GM19468 (cell line): ENCODE measurements around the gene PHETA1.
"Not testable (repeated sequence)": the region's sequence is repeated elsewhere in the genome, so short reads cannot be mapped to it uniquely, and the experiment has no call there.

ENCODE experiments used
- ATAC-seq: cut with Tn5 transposase; IDR thresholded peaks from one replicate; pipeline ENCODE4 v1.9.1; 2021; ENCODE audit warnings: mild to moderate bottlenecking, moderate library complexity, moderate number of reproducible peaks; ENCODE audit not compliant: unreplicated experiment; ENCODE audit errors: extremely low read depth

The PHETA1 gene

DNA sequence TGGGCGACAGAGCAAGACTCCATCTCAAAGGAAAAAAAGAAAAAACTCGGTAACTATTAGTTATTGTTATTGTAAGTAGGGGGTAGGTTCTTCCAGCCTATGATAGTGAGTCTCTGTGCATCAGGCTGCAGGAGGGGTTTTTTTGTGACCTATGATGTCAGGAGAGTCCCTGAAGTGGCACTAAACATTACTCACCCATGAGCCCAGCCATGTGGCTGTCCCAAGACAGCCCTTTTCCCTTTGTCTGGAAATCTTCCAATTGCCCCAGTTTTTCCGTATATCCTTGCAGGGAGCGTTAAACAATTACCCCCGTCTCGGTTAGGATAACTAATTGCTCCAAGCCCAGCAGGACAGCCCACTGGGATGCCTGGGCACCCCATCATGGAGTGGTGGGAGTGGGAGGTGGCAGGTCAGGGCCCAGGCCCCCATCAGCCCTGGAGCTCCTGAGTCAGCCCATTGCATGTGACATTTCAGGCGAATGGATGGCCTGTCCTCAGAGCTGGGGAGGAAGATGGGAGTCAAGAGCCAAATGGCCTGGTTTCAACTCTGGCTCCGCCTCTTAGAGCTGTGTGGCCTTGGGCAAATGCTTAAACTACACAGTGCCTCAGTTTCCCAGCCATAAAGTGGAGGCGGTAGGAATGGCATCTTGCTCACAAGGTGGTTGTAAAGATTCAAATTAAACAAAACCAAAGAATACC, 16.4 kb downstream of the PHETA1 start:
- ATAC-seq = no peak

DNA sequence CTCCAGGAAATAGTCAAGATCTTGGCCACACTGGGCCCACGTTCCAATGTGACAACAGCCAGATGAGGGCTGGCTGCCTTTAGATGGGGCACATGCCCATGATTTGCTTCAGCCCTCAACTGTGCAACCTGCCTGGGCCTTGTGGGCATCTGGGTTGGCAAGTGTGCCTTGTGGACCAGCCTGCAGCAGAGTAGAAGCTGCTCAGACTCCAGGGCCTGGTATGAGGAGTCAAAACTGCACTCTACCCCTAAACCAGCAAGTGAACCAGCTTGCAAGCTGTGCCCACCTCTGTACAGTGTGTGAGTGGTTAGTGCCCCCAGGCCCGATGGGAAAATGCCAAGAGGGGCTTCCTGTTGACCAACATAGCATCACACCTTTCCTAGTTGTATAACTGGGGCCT, 17.9 kb downstream of the PHETA1 start:
- no peak for ATAC-seq

DNA sequence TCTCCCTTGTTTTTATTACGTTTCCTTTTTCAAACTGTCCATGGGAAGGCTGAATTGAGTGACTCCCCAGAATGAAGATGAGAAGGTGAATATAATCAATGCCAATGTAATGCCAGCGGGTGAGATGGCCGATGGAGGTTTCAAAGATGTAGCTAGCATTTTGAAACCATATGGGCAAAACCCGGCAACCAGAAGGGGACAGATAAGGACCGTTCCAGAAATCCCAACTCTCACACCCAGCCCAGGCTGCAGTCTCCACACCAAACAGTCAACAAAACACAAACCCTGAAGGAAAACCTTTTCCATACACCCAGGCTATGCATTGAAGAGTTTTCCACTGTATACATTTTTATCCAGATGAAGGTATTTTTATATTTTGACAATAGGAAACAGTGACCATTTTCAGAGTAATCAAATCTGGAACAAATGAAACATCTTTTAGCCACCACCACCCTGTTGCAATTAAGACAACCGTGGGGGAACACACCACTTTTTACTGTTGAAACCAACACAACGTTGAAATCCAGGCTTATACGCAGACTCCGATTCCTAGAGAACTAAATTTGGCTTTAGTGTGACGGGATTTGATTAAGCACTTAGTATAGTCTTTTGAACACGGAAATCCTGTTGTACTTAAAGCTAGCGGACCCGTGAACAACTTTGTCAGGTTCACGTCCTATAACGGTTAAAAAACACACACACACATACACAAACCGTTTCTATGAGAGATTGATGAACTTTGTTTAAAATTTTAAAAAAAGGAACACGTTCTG, 19.0 kb downstream of the PHETA1 start:
- ATAC-seq = no peak

DNA sequence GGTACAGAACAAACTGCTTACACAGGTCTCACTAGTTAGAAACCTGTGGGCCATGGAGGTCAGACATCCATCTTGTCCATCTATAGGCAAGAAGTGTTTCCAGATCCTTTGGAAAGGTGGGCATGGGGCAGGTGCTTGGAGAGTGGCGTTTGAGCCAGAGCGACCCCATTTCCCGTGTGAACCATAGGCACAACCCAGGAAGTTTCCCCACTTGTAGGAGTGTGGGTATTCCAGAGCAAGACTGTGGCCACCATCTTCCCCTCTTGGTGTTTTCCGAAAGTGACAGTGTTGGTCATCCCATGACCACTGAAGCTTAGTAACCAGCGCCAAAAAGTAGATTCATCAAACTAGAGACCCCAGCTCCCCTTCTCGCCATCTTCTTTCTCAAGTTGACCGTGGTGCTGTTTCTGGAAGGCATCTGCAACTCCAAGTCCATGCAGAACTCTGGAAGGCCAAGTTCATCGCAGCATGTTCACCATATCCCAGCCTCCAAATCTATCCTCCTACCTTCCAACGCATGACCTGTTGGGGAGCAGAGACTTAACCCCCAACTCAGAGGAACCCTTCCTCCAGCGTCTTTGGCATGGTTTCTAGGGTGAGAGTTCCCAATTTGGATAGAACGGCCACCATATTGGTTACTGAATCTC, 19.7 kb downstream of the PHETA1 start:
- ATAC-seq = no peak

DNA sequence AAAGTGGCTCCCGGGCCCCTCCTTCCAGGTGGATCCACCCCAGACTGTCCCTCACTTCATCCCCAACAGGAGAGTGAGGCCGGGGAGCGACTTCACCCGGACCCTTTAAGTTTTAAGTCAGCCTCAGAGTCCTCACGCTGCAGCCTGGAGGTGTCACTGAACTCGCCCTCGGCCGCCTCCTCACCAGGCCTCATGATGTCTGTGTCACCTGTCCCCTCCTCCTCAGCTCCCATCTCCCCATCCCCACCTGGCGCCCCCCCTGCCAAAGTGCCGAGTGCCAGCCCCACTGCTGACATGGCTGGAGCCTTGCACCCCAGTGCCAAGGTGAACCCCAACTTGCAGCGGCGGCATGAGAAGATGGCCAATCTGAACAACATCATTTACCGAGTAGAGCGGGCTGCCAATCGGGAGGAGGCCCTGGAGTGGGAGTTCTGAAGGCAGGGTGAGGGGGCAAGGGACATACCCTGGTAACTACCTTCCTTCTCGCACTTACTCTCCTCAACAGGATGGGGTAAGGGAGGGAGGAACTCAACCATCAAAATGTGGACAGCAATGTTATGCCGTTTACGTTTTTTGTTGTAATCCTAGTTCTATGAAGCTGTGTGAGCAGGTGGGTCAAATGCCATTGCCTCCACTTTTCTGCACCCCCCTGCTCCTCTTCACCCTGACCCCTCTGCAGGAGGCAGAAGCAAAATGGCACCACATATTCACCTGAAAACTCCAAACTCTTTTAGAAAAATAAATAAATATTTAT, 20.8 kb downstream of the PHETA1 start:
- ATAC-seq = no peak

DNA sequence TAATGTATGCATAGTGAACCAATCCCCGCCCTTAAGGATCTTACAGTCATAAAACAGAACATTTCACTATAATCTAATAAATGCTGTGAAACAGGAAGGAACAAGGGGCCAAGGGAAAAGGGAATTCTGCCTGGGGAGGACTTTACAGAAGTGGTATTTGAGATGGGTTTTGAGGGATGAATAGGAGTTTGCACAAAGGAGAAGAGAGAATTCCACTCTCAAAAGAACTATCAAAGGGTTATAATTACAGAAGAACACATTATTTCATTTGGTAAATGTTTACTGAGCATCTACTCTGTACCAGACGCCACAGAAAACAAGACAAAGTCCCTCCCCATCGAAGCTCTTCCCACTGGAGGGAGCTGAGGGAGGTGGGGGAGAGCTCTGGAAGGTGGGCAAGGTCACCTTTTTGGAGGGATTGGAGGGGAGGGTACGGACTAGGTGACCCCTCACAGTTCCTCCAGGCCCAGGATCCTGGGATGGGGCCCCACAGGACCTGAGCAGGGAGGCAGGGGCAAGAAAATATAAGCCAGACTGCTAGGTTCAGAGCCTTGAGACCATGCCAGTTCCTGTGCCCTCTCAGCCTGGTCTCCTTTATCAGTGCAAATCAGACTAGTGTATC, 24.5 kb downstream of the PHETA1 start:
- ATAC-seq = no peak

DNA sequence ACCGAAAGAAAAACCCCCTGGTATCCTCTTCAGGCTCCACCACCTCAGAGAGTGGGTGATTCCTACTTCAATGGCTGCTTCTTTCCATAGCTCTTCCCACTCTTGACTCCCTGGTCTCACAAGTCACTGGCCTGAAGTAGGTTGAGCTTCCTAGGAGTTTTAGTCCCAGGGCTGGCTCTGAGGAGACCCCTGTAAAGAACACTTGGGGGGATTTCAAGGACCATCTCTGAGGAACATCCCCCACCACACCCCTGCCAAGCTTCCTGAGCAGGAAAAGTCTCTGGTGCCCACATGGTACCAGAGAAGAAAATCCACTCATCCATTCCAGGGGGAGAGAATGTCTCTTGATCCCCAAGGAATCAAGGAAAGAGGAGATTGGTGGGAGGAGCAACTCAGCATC, 25.7 kb downstream of the PHETA1 start:
- ATAC-seq = no peak

DNA sequence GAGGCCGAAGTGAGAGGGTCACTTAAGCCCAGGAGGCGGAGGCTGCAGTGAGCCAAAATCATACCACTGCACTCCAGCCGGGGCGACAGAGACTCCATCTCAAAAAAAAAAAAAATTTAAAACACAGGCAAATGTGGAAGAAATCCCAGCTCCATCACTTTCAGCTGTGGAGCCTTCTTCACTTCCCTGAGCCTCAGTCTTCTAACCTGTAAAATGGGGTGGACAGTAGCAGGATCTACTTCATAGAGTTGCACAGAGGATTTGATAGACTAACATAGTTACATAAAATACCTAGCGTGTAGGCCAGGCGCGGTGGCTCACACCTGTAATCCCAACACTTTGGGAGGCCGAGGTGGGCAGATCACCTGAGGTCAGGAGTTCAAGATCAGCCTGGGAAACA, 26.5 kb downstream of the PHETA1 start:
- no peak for ATAC-seq

DNA sequence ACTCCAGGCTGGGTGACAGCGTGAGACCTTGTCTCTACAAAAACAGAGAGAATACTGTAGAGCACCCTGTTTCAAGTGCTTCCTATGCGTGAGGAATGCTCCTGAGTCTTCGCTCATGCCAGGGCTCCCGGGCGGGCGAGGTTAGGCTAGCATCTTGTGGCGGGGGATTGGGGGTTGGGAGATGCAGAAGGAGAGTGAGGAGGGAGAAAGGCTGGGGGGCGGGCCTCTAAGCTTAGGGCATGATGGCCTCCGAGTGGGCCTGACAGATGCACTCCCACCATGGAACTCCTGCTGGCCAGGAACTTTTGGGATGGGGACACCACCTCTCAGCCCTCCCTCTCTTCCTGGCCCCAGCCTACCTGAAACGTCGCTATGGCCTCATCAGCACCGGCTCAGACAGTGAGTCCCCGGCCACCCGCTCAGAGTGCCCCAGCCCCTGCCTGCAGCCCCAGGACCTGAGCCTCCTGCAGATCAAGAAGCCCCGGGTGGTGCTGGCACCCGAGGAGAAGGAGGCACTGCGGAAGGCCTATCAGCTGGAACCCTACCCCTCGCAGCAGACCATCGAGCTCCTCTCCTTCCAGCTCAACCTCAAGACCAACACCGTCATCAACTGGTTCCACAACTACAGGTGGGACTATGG, 27.3 kb downstream of the PHETA1 start:
- ATAC-seq = no peak

DNA sequence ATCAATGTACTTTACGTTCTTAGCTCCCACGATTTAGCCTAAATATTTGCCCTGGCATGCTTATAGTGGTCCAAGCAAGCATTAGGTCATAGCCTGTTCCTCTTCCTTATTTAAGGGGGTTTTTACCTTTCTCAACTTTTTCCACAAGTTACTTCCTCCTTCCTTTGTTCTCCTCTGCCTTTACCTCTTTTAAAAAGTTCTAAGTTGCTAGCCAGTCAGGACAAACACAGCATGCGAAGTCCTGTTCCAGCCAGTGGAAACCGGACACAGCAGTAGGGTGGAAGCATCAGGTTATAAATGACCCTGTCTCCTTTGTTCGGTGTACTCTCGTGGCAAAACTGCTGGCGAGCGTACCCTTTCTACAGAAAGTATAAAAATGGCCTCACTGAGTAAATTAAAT, 28.2 kb downstream of the PHETA1 start:
- not testable (repeated sequence) for ATAC-seq

DNA sequence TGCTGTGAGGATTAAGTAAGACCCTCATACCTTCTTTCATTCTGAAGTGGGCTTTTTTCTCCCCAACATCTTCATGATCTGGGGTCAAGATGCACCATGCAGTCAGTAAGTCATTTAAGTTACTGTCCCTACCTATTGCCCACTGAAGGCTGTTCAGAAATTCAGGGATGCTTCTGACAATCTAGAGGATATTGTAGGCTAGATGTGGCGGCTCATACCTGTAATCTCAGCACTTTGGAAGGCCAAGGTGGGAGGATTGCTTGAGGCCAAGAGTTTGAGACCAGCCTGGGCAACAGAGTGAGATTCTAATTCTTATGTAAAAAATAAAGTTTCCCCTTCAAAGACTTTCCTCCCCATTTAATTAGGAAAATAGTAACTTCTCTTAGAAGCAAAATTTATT, 28.7 kb downstream of the PHETA1 start:
- no peak for ATAC-seq

DNA sequence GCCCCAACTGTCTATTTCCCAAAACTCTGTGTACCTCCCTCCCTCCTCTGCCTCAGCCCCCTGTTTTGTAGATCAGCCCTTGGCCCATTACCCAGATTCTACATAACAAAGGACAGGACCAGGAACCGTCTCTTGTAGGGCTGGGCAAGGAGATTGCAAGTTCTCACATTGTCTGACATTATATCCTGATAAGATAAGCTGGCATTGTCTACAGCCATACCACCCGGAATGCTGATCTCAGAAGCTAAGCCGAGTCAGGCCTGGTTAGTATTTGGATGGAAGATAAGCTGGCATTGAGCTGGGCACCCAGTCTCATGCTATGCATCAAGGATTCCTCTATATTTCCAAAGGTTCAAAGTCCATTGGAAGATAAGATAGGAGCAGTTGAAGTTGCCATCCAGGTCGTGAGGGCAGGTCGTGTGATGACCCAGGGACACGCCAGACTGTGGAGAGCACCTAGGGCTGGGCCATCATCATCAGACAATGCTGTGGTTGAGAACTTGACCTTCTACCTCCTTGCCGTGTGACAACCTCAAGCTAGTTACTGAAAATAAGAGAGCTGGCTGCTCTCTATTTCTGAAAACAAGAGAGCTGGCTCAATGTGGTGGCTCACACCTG, 29.5 kb downstream of the PHETA1 start:
- ATAC-seq = no peak

DNA sequence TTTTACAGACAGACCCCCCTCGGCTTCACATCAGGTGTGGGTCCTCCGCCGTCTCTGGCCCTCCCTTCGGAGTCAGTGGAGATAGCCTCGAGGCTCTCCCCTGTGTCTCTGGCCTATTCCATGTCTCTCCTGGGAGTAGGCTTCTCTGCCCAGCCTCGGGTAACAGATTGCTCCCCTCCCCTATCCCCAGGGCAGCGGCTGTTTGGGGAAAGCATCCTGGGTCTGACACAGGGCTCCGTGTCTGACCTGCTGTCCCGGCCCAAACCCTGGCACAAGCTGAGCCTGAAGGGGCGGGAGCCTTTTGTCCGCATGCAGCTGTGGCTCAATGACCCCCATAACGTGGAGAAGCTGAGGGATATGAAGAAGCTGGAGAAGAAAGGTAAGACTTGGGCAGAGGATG, 30.8 kb downstream of the PHETA1 start:
- no peak for ATAC-seq

DNA sequence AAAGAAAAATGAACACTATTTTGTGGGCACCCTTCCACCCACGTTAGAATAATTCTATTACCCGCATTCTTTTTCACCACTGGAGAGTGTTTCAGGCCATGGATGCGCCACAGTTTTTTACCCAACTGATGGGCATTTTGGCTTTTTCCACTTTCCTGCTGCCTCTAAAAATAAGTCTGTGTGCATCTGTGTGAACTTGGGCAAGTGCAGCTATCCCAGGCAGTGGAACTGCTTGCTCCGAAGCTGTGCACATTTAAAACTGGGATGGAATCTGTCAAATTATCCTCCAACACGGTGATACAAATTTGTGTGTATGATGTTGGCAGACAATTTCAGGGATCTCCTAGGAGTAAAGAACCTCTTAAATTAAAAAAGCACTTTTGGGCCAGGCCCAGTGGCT, 31.5 kb downstream of the PHETA1 start:
- ATAC-seq = no peak

DNA sequence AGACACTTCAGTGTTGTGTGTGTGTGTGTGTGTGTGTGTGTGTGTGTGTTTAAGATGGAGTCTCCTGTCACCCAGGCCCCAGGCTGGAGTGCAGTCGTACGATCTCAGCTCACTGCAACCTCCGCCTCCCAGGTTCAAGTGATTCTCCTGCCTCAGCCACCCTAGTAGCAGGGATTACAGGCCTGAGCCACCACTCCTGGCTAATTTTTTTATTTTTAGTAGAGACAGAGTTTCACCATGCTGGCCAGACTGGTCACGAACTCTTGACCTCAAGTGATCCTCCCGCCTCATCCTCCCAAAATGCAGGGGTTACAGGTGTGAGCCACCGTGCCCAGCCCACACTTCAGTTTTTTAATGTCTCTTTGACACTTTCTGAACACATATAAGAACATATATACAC, 32.5 kb downstream of the PHETA1 start:
- not testable (repeated sequence) for ATAC-seq

DNA sequence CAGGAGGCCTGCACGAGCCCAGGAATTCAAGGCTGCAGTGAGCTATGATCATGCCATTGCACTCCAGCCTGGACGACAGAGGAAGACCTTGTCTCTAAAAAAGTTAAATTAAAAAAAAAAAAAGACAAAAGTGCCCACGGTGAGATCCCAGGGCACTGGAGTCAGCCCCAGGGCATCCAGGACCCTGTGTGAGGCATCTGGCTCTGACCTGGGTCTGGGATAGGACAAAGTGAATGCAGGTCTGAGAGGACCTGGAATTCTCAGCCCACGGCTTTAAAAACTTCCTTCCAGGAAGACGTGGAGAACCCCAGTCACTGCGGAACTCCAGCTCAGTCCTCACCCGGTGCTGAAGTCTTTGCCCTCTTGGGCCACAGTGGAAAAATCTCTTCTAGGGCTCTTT, 33.1 kb downstream of the PHETA1 start:
- ATAC-seq = no peak

DNA sequence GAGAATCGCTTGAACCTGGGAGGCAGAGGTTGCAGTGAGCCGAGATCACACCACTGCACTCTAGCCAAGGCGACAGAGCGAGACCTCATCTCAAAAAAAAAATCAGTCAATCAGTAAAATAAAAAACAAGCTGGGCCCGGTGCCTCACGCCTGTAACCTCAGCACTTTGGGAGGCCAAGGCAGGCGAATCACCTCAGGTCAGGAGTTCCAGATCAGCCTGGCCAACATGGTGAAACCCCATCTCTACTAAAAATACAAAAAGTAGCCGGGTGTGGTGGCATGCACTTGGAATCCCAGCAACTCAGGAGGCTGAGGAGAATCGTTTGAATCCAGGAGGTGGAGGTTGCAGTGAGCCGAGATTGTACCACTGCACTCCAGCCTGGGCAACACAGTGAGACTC, 33.6 kb downstream of the PHETA1 start:
- ATAC-seq = not testable (repeated sequence)

DNA sequence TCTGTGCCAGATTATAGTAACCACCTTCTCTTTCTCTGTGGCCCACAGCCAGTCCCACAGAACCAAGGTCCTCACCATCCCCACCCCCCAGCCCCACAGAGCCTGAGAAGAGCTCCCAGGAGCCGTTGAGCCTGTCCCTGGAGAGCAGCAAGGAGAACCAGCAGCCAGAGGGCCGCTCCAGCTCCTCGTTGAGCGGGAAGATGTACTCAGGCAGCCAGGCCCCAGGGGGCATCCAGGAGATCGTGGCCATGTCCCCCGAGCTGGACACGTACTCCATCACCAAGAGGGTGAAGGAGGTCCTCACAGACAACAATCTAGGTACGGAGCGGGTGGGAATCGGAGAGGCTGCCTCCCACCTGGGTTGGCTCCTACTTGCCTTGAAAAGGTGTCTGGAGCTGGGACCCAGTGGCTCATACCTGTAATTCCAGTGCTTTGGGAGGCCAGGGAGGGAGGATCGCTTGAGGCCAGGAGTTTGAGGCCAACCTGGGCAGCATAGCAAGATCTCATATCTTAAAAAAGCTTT, 34.4 kb downstream of the PHETA1 start:
- no peak for ATAC-seq
